ENCODE results near the gene HEBP2. TPM values are rescaled to one million over a fixed set of nuclear protein-coding genes. Genes with fewer than 3 reads are reported as not detected.

Gene HEBP2
- polyA plus RNA-seq, 3 donors, result 39.4 to 67.3 (median 57.7) TPM

- no peak for DNase-seq (ENCODE audit: extremely low read depth in 1 of 11, low read depth in 9 of 11, low spot score in 4 of 11)
These were observed 35.5 kb downstream of the HEBP2 start for GRCh38 chr6:138439546-138439945.

- DNase-seq (ENCODE audit: extremely low read depth in 1 of 11, low read depth in 9 of 11, low spot score in 4 of 11), result no peak
These were observed 36.3 kb downstream of the HEBP2 start for GRCh38 chr6:138440296-138440695.

GRCh38 chr6:138440758-138441357 is 36.8 kb downstream of the HEBP2 start:
- no peak for DNase-seq (ENCODE audit: extremely low read depth in 1 of 11, low read depth in 9 of 11, low spot score in 4 of 11)

GRCh38 chr6:138441965-138442364 is 37.9 kb downstream of the HEBP2 start:
- no peak for DNase-seq (ENCODE audit: extremely low read depth in 1 of 11, low read depth in 9 of 11, low spot score in 4 of 11)

GRCh38 chr6:138442663-138443062 is 38.6 kb downstream of the HEBP2 start:
- no peak for DNase-seq (ENCODE audit: extremely low read depth in 1 of 11, low read depth in 9 of 11, low spot score in 4 of 11)

GRCh38 chr6:138443979-138444378 is 40.0 kb downstream of the HEBP2 start:
- DNase-seq (ENCODE audit: extremely low read depth in 1 of 11, low read depth in 9 of 11, low spot score in 4 of 11), result no peak

- DNase-seq (ENCODE audit: extremely low read depth in 1 of 11, low read depth in 9 of 11, low spot score in 4 of 11), result no peak
These were observed 42.8 kb downstream of the HEBP2 start for GRCh38 chr6:138446821-138447220.

GRCh38 chr6:138450445-138450844 is 46.4 kb downstream of the HEBP2 start:
- DNase-seq (ENCODE audit: extremely low read depth in 1 of 11, low read depth in 9 of 11, low spot score in 4 of 11), result no peak

GRCh38 chr6:138451043-138451442 is 47.0 kb downstream of the HEBP2 start:
- no peak for DNase-seq (ENCODE audit: extremely low read depth in 1 of 11, low read depth in 9 of 11, low spot score in 4 of 11)

GRCh38 chr6:138454981-138455706 is 51.1 kb downstream of the HEBP2 start:
- no peak for DNase-seq (ENCODE audit: extremely low read depth in 1 of 11, low read depth in 9 of 11, low spot score in 4 of 11)

GRCh38 chr6:138455746-138456400 is 51.9 kb downstream of the HEBP2 start:
- no peak for DNase-seq (ENCODE audit: extremely low read depth in 1 of 11, low read depth in 9 of 11, low spot score in 4 of 11)

GRCh38 chr6:138456401-138456790 is 52.4 kb downstream of the HEBP2 start:
- DNase-seq (ENCODE audit: extremely low read depth in 1 of 11, low read depth in 9 of 11, low spot score in 4 of 11), result no peak

- no peak for DNase-seq (ENCODE audit: extremely low read depth in 1 of 11, low read depth in 9 of 11, low spot score in 4 of 11)
These were observed 57.6 kb downstream of the HEBP2 start for GRCh38 chr6:138461647-138462046.

GRCh38 chr6:138464085-138464484 is 60.1 kb downstream of the HEBP2 start:
- DNase-seq (ENCODE audit: extremely low read depth in 1 of 11, low read depth in 9 of 11, low spot score in 4 of 11), result no peak

GRCh38 chr6:138465007-138465645 is 61.1 kb downstream of the HEBP2 start:
- DNase-seq (ENCODE audit: extremely low read depth in 1 of 11, low read depth in 9 of 11, low spot score in 4 of 11), result no peak

- no peak for DNase-seq (ENCODE audit: extremely low read depth in 1 of 11, low read depth in 9 of 11, low spot score in 4 of 11)
These were observed 63.9 kb downstream of the HEBP2 start for GRCh38 chr6:138467901-138468300.

- no peak for DNase-seq (ENCODE audit: extremely low read depth in 1 of 11, low read depth in 9 of 11, low spot score in 4 of 11)
These were observed 64.4 kb downstream of the HEBP2 start for GRCh38 chr6:138468320-138469015.

Data from renal cortex interstitium (tissue), 11 donors.